Thyroid gland (tissue), 4 donors: ENCODE data around the gene PDHX.

Experiments
- POLR2A ChIP-seq, 2 donors: fragments of 450-650 bp; IDR thresholded peaks; one replicate each; pipeline ENCODE4 v1.6.1; 2017; ENCODE audit warnings: antibody characterized with exemption in 2 of 2, mild to moderate bottlenecking in 2 of 2, moderate library complexity in 1 of 2
- TF ChIP-seq, protein P1 (sequence below), 6 experiments: fragments of 200-600 bp in 3 of 6; fragments of 450-650 bp in 3 of 6; sonication (generic) in 3 of 6; IDR thresholded peaks; one replicate each; pipeline ENCODE4 v1.5.1; 2016 to 2019; ENCODE audit warnings: antibody characterized with exemption in 6 of 6, mild to moderate bottlenecking in 2 of 6, inconsistent platforms in 1 of 6, moderate library complexity in 1 of 6

- TF ChIP-seq POLR2A (IDR thresholded peaks at IDR 0.05), result no peak
- TF ChIP-seq, protein P1, sequence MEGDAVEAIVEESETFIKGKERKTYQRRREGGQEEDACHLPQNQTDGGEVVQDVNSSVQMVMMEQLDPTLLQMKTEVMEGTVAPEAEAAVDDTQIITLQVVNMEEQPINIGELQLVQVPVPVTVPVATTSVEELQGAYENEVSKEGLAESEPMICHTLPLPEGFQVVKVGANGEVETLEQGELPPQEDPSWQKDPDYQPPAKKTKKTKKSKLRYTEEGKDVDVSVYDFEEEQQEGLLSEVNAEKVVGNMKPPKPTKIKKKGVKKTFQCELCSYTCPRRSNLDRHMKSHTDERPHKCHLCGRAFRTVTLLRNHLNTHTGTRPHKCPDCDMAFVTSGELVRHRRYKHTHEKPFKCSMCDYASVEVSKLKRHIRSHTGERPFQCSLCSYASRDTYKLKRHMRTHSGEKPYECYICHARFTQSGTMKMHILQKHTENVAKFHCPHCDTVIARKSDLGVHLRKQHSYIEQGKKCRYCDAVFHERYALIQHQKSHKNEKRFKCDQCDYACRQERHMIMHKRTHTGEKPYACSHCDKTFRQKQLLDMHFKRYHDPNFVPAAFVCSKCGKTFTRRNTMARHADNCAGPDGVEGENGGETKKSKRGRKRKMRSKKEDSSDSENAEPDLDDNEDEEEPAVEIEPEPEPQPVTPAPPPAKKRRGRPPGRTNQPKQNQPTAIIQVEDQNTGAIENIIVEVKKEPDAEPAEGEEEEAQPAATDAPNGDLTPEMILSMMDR (IDR thresholded peaks at IDR 0.05), result no peak
Observed at GRCh38 chr11:34911676-34912075, 4.7 kb upstream of the PDHX start.
